MM.1S (cell line): ENCODE measurements around the gene ACAD11.

ENCODE experiments used
- DNase-seq: peaks from one replicate; pipeline ENCODE4 v3.0.0-alpha.2; 2015
- H2AFZ ChIP-seq: fragments of 300-600 bp; sonication (generic); 2 replicates; pipeline ENCODE4 v1.6.0; 2016; ENCODE audit warnings: antibody characterized with exemption, low read length
- H3F3A ChIP-seq: fragments of 300-600 bp; sonication (generic); 2 replicates; pipeline ENCODE4 v1.6.1; 2016; ENCODE audit warnings: mild to moderate bottlenecking, antibody characterized with exemption, low read length, moderate library complexity, mixed read lengths; ENCODE audit not compliant: insufficient read depth
- H3K27ac ChIP-seq: fragments of 300-600 bp; sonication (generic); 2 replicates; pipeline ENCODE4 v1.5.1; 2016; ENCODE audit warnings: mild to moderate bottlenecking, low read length
- H3K27me3 ChIP-seq: fragments of 300-600 bp; sonication (generic); replicated peaks from 2 replicates; pipeline ENCODE4 v1.6.0; 2016; ENCODE audit warnings: low read length; ENCODE audit not compliant: insufficient read depth
- H3K36me3 ChIP-seq: fragments of 300-600 bp; sonication (generic); replicated peaks from 2 replicates; pipeline ENCODE4 v1.6.1; 2016; ENCODE audit warnings: mild to moderate bottlenecking, low read length, mixed read lengths; ENCODE audit not compliant: insufficient read depth
- H3K4me1 ChIP-seq: fragments of 300-600 bp; sonication (generic); 2 replicates; pipeline ENCODE4 v1.6.1; 2016; ENCODE audit warnings: low read length, mixed read lengths
- H3K4me2 ChIP-seq: fragments of 300-600 bp; sonication (generic); 2 replicates; pipeline ENCODE4 v1.6.0; 2016; ENCODE audit warnings: low read depth, low read length
- H3K4me3 ChIP-seq: fragments of 300-600 bp; sonication (generic); 2 replicates; pipeline ENCODE4 v1.5.1; 2016; ENCODE audit warnings: low read length, mixed read lengths
- H3K79me2 ChIP-seq: fragments of 300-600 bp; sonication (generic); 2 replicates; pipeline ENCODE4 v1.6.1; 2016; ENCODE audit warnings: mixed run types, low read length, mixed read lengths
- H3K9ac ChIP-seq: fragments of 300-600 bp; sonication (generic); 2 replicates; pipeline ENCODE4 v1.6.1; 2016; ENCODE audit warnings: low read length, mixed read lengths
- H3K9me2 ChIP-seq: fragments of 300-600 bp; sonication (generic); replicated peaks from 2 replicates; pipeline ENCODE4 v1.6.1; 2016; ENCODE audit warnings: mild to moderate bottlenecking, low read length, mixed read lengths; ENCODE audit not compliant: insufficient read depth
- H3K9me3 ChIP-seq: fragments of 300-600 bp; sonication (generic); replicated peaks from 2 replicates; pipeline ENCODE4 v1.6.1; 2016; ENCODE audit warnings: mild to moderate bottlenecking, low read length, mixed read lengths; ENCODE audit not compliant: insufficient read depth
- H4K20me1 ChIP-seq: fragments of 300-600 bp; sonication (generic); 2 replicates; pipeline ENCODE4 v1.6.1; 2016; ENCODE audit warnings: mild to moderate bottlenecking, low read length, moderate library complexity, mixed read lengths; ENCODE audit not compliant: insufficient read depth
- CTCF ChIP-seq: fragments of 300-600 bp; sonication (generic); IDR thresholded peaks from 2 replicates; pipeline ENCODE4 v1.5.1; 2016; ENCODE audit warnings: antibody characterized with exemption, low read length, mixed read lengths
- EZH2 ChIP-seq: fragments of 300-600 bp; sonication (generic); optimal IDR thresholded peaks from 2 replicates; pipeline ENCODE3; 2017; ENCODE audit warnings: low read depth, mild to moderate bottlenecking, antibody characterized with exemption, low read length, mixed read lengths
- EZH2phosphoT487 ChIP-seq: fragments of 300-600 bp; sonication (generic); IDR thresholded peaks from 2 replicates; pipeline ENCODE4 v1.6.1; 2018; ENCODE audit warnings: antibody characterized with exemption, low read length

Gene ACAD11

GRCh38 chr3:132530624-132531023 lies 129.0 kb downstream of the ACAD11 start:
- peaks cover 19% of the 10 kb centered on the region for H3K36me3 ChIP-seq

GRCh38 chr3:132522353-132522752 lies 137.3 kb downstream of the ACAD11 start:
- H3K9me3 ChIP-seq = no peaks in the 10 kb centered on the region
- H3K9me2 ChIP-seq = no peaks in the 10 kb centered on the region
- peak overlapping the region; percentile 55; the same call in 1 of the 2 replicates for H3K27ac ChIP-seq
- H3F3A ChIP-seq = peaks cover 10% of the 10 kb centered on the region
- no peaks in the 10 kb centered on the region for H3K27me3 ChIP-seq
- no peak overlapping the region for H2AFZ ChIP-seq
- peak; percentile 88 for DNase-seq
- H4K20me1 ChIP-seq = no peaks in the 10 kb centered on the region
- H3K4me3 ChIP-seq = peak overlapping the region; percentile 18; the same call in 1 of the 2 replicates
- no peak overlapping the region for H3K9ac ChIP-seq
- H3K36me3 ChIP-seq = peaks cover 4% of the 10 kb centered on the region; the same call in 1 of the 2 replicates
- H3K79me2 ChIP-seq = peaks cover 9% of the 10 kb centered on the region; the same call in 1 of the 2 replicates
- H3K4me2 ChIP-seq = peak overlapping the region; percentile 54
- no peak for TF ChIP-seq EZH2
- no peak for TF ChIP-seq CTCF
- TF ChIP-seq EZH2phosphoT487 = no peak
- peaks cover 28% of the 10 kb centered on the region for H3K4me1 ChIP-seq

More at GRCh38 chr3:132530624-132531023, 129.0 kb downstream of the ACAD11 start:
- H4K20me1 ChIP-seq = no peaks in the 10 kb centered on the region
- H3K79me2 ChIP-seq = no peaks in the 10 kb centered on the region
- no peaks in the 10 kb centered on the region for H3K27me3 ChIP-seq
- no peak overlapping the region for H3K4me3 ChIP-seq
- no peak overlapping the region for H3K4me2 ChIP-seq
- H3K27ac ChIP-seq = no peak overlapping the region
- no peaks in the 10 kb centered on the region for H3K9me3 ChIP-seq
- no peaks in the 10 kb centered on the region for H3F3A ChIP-seq
- DNase-seq = no peak
- no peaks in the 10 kb centered on the region for H3K4me1 ChIP-seq
- no peak overlapping the region for H2AFZ ChIP-seq
- H3K9me2 ChIP-seq = no peaks in the 10 kb centered on the region
- H3K9ac ChIP-seq = no peak overlapping the region
- TF ChIP-seq EZH2phosphoT487 (no peak), EZH2 (no peak), CTCF (no peak)

- H2AFZ ChIP-seq = no peak overlapping the region
- TF ChIP-seq EZH2phosphoT487 (no peak), CTCF (no peak), EZH2 (no peak)
Observed at GRCh38 chr3:132521901-132522300, 137.7 kb downstream of the ACAD11 start.

More at GRCh38 chr3:132521901-132522300, 137.7 kb downstream of the ACAD11 start:
- Histone ChIP-seq H3K4me1 (peaks cover 28% of the 10 kb centered on the region), H3K9ac (no peak overlapping the region), H3K4me3 (peak overlapping the region; percentile 18; the same call in 1 of the 2 replicates), H3K27ac (peak overlapping the region; percentile 55; the same call in 1 of the 2 replicates), H3K79me2 (peaks cover 9% of the 10 kb centered on the region; the same call in 1 of the 2 replicates), H3K9me2 (no peaks in the 10 kb centered on the region), H3K36me3 (peaks cover 4% of the 10 kb centered on the region; the same call in 1 of the 2 replicates), H3K27me3 (no peaks in the 10 kb centered on the region), H3K9me3 (no peaks in the 10 kb centered on the region), H3F3A (peaks cover 10% of the 10 kb centered on the region), H4K20me1 (no peaks in the 10 kb centered on the region), H3K4me2 (peak overlapping the region; percentile 54)
- DNase-seq = no peak
